Measurements from ENCODE around the gene TUBA1B. TPM values are rescaled to one million over a fixed set of nuclear protein-coding genes. Genes with fewer than 3 reads are reported as not detected.

TUBA1B gene
- total and polyA plus RNA-seq, 2 of the 13 experiments (the other 11 are each of a cell fraction or from before 2014, with no cell fraction given): 1,275 to 1,353 TPM

- TF ChIP-seq POGZ (CRISPR knock-in tag; IDR thresholded peaks at IDR 0.05) (peak; percentile 67; the same call in 1 of the 2 replicates), SATB2 (CRISPR knock-in tag; IDR thresholded peaks at IDR 0.05) (peak; percentile 32; the same call in 1 of the 2 replicates), MEIS1 (CRISPR knock-in tag; IDR thresholded peaks at IDR 0.05; ENCODE audit: borderline replicate concordance) (no peak; the same call in 1 of the 2 replicates), ZNF251 (CRISPR knock-in tag; IDR thresholded peaks at IDR 0.05) (no peak; the same call in 1 of the 2 replicates), ZNF512 (CRISPR knock-in tag; IDR thresholded peaks at IDR 0.05) (no peak; the same call in 1 of the 2 replicates), ETV6 (CRISPR knock-in tag; conservative IDR thresholded peaks at IDR 0.05) (no peak; the same call in 1 of the 2 replicates), MIXL1 (CRISPR knock-in tag; IDR thresholded peaks at IDR 0.05) (peak; percentile 41; the same call in 1 of the 2 replicates), SIN3B (IDR thresholded peaks at IDR 0.05; ENCODE audit: low read length) (no peak), ZSCAN20 (CRISPR knock-in tag; IDR thresholded peaks at IDR 0.05; ENCODE audit: borderline replicate concordance) (peak; percentile 23), ZKSCAN1 (IDR thresholded peaks at IDR 0.05; ENCODE audit: low read length) (0 out of 2 replicates have a peak, but pooled peaks have one; percentile 41), THAP11 (CRISPR knock-in tag; IDR thresholded peaks at IDR 0.05) (peak; percentile 68), ZNF652 (CRISPR knock-in tag; IDR thresholded peaks at IDR 0.05; ENCODE audit: borderline replicate concordance, low read depth) (no peak), ZNF160 (CRISPR knock-in tag; IDR thresholded peaks at IDR 0.05) (peak; percentile 49), CENPT (CRISPR knock-in tag; IDR thresholded peaks at IDR 0.05; ENCODE audit: low read depth) (peak; percentile 94), ZFP82 (CRISPR knock-in tag; IDR thresholded peaks at IDR 0.05; ENCODE audit: borderline replicate concordance) (peak; percentile 97), ZBTB37 (CRISPR knock-in tag; IDR thresholded peaks at IDR 0.05) (no peak; the same call in 1 of the 2 replicates), PHF5A (CRISPR knock-in tag; IDR thresholded peaks at IDR 0.05; ENCODE audit: low read depth, unreplicated experiment) (no peak), ZNF704 (CRISPR knock-in tag; IDR thresholded peaks at IDR 0.05; ENCODE audit: borderline replicate concordance) (peak; percentile 84; the same call in 1 of the 2 replicates), ZBTB7A (CRISPR knock-in tag; IDR thresholded peaks at IDR 0.05) (no peak), SRY (CRISPR knock-in tag; IDR thresholded peaks at IDR 0.05) (0 out of 2 replicates have a peak, but pooled peaks have one; percentile 52), ONECUT2 (CRISPR knock-in tag; IDR thresholded peaks at IDR 0.05) (peak; percentile 34; the same call in 1 of the 2 replicates)
- TF ChIP-seq, protein P1, sequence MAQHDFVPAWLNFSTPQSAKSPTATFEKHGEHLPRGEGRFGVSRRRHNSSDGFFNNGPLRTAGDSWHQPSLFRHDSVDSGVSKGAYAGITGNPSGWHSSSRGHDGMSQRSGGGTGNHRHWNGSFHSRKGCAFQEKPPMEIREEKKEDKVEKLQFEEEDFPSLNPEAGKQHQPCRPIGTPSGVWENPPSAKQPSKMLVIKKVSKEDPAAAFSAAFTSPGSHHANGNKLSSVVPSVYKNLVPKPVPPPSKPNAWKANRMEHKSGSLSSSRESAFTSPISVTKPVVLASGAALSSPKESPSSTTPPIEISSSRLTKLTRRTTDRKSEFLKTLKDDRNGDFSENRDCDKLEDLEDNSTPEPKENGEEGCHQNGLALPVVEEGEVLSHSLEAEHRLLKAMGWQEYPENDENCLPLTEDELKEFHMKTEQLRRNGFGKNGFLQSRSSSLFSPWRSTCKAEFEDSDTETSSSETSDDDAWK (CRISPR knock-in tag; IDR thresholded peaks at IDR 0.05): no peak
Measured at GRCh38 chr12:49130151-49131050, 794 bp downstream of the TUBA1B start (continued).
